ENCODE data around the gene COL20A1. TPM values are rescaled to one million over a fixed set of nuclear protein-coding genes. Genes with fewer than 3 reads are reported as not detected.
"Not testable (repeated sequence)": the region's sequence is repeated elsewhere in the genome, so short reads cannot be mapped to it uniquely, and the experiment has no call there.

Gene COL20A1
- total RNA-seq, 1 donor from 2014 or later: not detected

GRCh38 chr20:63336232-63336752, 43.3 kb downstream of the COL20A1 start:
- peak overlapping the region; percentile 13 for H3K4me3 Mint-ChIP-seq (ENCODE audit: unreplicated experiment)
- peaks cover 8% of the 10 kb centered on the region for H3K9me3 Mint-ChIP-seq (ENCODE audit: unreplicated experiment)
- peaks cover 36% of the 10 kb centered on the region for H3K4me1 Mint-ChIP-seq (ENCODE audit: unreplicated experiment)
- no peak for DNase-seq (ENCODE audit: low spot score)
- H3K27ac Mint-ChIP-seq (ENCODE audit: unreplicated experiment): no peak overlapping the region
- H3K36me3 Mint-ChIP-seq (ENCODE audit: low read depth, unreplicated experiment): peaks cover 5% of the 10 kb centered on the region
- TF ChIP-seq, protein P1, sequence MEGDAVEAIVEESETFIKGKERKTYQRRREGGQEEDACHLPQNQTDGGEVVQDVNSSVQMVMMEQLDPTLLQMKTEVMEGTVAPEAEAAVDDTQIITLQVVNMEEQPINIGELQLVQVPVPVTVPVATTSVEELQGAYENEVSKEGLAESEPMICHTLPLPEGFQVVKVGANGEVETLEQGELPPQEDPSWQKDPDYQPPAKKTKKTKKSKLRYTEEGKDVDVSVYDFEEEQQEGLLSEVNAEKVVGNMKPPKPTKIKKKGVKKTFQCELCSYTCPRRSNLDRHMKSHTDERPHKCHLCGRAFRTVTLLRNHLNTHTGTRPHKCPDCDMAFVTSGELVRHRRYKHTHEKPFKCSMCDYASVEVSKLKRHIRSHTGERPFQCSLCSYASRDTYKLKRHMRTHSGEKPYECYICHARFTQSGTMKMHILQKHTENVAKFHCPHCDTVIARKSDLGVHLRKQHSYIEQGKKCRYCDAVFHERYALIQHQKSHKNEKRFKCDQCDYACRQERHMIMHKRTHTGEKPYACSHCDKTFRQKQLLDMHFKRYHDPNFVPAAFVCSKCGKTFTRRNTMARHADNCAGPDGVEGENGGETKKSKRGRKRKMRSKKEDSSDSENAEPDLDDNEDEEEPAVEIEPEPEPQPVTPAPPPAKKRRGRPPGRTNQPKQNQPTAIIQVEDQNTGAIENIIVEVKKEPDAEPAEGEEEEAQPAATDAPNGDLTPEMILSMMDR (IDR thresholded peaks at IDR 0.05; ENCODE audit: unreplicated experiment): no peak
- peaks cover 11% of the 10 kb centered on the region for H3K27me3 Mint-ChIP-seq (ENCODE audit: unreplicated experiment)

- TF ChIP-seq, protein P1 (IDR thresholded peaks at IDR 0.05; ENCODE audit: unreplicated experiment): no peak
- Mint-ChIP-seq H3K27me3 (ENCODE audit: unreplicated experiment) (peaks cover 11% of the 10 kb centered on the region), H3K9me3 (ENCODE audit: unreplicated experiment) (no peaks in the 10 kb centered on the region), H3K4me1 (ENCODE audit: unreplicated experiment) (peaks cover 38% of the 10 kb centered on the region), H3K36me3 (ENCODE audit: low read depth, unreplicated experiment) (peaks cover 16% of the 10 kb centered on the region), H3K27ac (ENCODE audit: unreplicated experiment) (no peak overlapping the region), H3K4me3 (ENCODE audit: unreplicated experiment) (no peak overlapping the region)
- DNase-seq (ENCODE audit: low spot score): no peak
Measured at GRCh38 chr20:63337786-63338420, 44.9 kb downstream of the COL20A1 start.

GRCh38 chr20:63339154-63340094, 46.4 kb downstream of the COL20A1 start:
- H3K27me3 Mint-ChIP-seq (ENCODE audit: unreplicated experiment); H3K4me3 Mint-ChIP-seq (ENCODE audit: unreplicated experiment); H3K27ac Mint-ChIP-seq (ENCODE audit: unreplicated experiment); H3K9me3 Mint-ChIP-seq (ENCODE audit: unreplicated experiment); DNase-seq (ENCODE audit: low spot score): not testable (repeated sequence)
- Mint-ChIP-seq H3K4me1 (ENCODE audit: unreplicated experiment) (peaks cover 38% of the 10 kb centered on the region), H3K36me3 (ENCODE audit: low read depth, unreplicated experiment) (peaks cover 16% of the 10 kb centered on the region)

GRCh38 chr20:63340158-63340688, 47.2 kb downstream of the COL20A1 start:
- H3K9me3 Mint-ChIP-seq (ENCODE audit: unreplicated experiment); DNase-seq (ENCODE audit: low spot score); H3K27ac Mint-ChIP-seq (ENCODE audit: unreplicated experiment); H3K27me3 Mint-ChIP-seq (ENCODE audit: unreplicated experiment); H3K4me3 Mint-ChIP-seq (ENCODE audit: unreplicated experiment): not testable (repeated sequence)
- peaks cover 16% of the 10 kb centered on the region for H3K36me3 Mint-ChIP-seq (ENCODE audit: low read depth, unreplicated experiment)
- H3K4me1 Mint-ChIP-seq (ENCODE audit: unreplicated experiment): peaks cover 34% of the 10 kb centered on the region

DNA sequence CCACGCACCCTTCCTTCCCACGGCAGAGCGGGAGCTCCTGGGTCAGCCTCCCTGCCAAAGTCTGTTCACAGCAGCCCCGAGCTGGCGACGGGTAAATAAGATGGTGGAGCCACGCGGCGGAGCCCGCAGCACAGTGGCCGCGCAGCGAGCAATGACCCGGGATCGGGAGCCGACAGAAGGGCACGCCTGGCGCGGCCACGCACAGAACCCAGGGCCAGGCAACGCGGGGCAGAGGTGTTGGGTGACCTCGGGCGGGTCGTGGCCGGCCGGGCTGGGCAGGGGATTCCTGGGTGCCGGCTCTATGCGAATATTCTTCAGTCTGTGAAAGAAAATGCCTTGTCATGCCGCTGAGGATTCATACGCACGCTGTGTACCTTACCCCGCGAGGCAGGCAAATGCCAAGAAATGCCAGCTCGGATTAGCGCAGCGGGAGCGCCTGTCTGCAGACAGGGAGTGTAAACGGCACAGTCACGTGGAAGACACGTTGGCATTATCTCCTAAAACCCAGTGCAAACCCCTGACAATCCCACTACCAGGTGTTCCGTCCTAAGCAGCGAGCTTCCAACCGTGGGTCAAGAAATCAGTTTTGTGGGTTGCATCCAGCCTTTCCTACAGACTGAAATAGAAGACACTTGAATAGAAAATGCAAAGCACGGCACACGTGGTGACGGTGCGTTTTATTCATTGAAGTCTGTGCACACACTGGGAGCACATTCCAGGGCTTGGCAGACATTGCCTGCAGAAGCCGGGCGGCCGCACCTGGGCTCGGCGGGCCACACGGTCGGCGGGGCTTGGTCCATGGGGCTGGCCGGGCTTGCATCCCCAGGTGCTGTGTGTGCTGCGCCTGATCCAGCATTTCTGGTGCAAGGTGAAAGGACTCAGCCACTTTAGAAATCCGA, 49.8 kb downstream of the COL20A1 start:
- Mint-ChIP-seq H3K36me3 (ENCODE audit: low read depth, unreplicated experiment) (peaks cover 16% of the 10 kb centered on the region), H3K4me1 (ENCODE audit: unreplicated experiment) (peaks cover 15% of the 10 kb centered on the region), H3K9me3 (ENCODE audit: unreplicated experiment) (no peaks in the 10 kb centered on the region), H3K27me3 (ENCODE audit: unreplicated experiment) (peaks cover 4% of the 10 kb centered on the region), H3K27ac (ENCODE audit: unreplicated experiment) (no peak overlapping the region), H3K4me3 (ENCODE audit: unreplicated experiment) (no peak overlapping the region)
- TF ChIP-seq, protein P1 (IDR thresholded peaks at IDR 0.05; ENCODE audit: unreplicated experiment): no peak
- no peak for DNase-seq (ENCODE audit: low spot score)
